ENCODE data around the gene RBSN. TPM values are rescaled to one million over a fixed set of nuclear protein-coding genes. Genes with fewer than 3 reads are reported as not detected.

The RBSN gene
- total RNA-seq, 1 donor from 2014 or later, result 19.2 TPM

DNA sequence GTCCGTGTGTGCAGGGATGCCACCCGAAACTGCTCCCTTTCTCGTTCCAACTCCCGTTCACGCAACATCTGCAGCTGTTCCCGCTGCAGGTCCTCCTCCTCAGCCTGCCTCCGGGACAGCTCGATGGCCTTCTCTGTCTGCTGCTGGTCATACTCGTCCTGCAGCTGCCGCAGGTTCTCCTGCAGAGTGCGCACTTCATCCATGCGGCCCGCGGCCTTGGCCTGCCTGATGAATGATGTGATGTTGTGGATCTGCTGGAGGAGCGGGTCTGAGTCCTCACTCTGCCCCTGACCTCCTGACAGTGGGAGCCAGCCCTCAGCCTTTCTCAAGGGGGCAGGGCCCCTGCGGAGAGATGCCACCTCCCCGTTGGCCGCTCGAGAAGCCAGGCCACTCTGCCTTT lies 24.4 kb downstream of the RBSN start:
- Histone ChIP-seq H3K27ac (no peak overlapping the region), H3K9me3 (no peaks in the 10 kb centered on the region), H3K4me3 (no peak overlapping the region), H3K36me3 (peaks cover 0 to 58% of the 10 kb centered on the region in 2 donors), H3K4me1 (no peaks in the 10 kb centered on the region), H3K27me3 (no peaks in the 10 kb centered on the region)
- TF ChIP-seq POLR2AphosphoS5 (IDR thresholded peaks at IDR 0.05; ENCODE audit: insufficient read depth in 1 of 2, low read depth in 1 of 2) (no peak), POLR2A (IDR thresholded peaks at IDR 0.05) (no peak)
- TF ChIP-seq, protein P1, sequence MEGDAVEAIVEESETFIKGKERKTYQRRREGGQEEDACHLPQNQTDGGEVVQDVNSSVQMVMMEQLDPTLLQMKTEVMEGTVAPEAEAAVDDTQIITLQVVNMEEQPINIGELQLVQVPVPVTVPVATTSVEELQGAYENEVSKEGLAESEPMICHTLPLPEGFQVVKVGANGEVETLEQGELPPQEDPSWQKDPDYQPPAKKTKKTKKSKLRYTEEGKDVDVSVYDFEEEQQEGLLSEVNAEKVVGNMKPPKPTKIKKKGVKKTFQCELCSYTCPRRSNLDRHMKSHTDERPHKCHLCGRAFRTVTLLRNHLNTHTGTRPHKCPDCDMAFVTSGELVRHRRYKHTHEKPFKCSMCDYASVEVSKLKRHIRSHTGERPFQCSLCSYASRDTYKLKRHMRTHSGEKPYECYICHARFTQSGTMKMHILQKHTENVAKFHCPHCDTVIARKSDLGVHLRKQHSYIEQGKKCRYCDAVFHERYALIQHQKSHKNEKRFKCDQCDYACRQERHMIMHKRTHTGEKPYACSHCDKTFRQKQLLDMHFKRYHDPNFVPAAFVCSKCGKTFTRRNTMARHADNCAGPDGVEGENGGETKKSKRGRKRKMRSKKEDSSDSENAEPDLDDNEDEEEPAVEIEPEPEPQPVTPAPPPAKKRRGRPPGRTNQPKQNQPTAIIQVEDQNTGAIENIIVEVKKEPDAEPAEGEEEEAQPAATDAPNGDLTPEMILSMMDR (IDR thresholded peaks at IDR 0.05), result no peak
- no peak for DNase-seq (ENCODE audit: extremely low spot score in 2 of 2)
- intact Hi-C loops (cut with DNase I), result no loop called here

DNA sequence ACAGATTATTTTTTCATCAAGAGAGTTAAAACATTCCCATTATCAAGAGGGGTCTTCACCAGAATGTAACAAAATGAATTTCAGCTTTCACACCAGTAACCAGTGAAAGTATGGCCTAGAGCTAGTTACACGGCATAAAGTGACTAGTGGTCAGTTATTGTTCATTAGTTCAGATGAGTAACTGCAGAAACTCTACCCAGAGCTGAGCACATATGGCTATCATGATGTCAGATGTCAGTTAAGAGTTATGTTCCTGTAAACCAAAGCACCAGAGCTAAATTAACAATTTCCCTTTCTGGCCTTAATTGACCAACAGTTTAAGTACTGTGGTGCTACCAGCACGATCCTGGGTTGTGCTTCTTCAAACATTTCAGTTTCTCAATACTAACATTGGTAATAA lies 27.2 kb downstream of the RBSN start:
- TF ChIP-seq POLR2AphosphoS5 (IDR thresholded peaks at IDR 0.05; ENCODE audit: insufficient read depth in 1 of 2, low read depth in 1 of 2) (no peak), POLR2A (IDR thresholded peaks at IDR 0.05) (no peak)
- TF ChIP-seq, protein P1 (IDR thresholded peaks at IDR 0.05), result no peak
- no peaks in the 10 kb centered on the region for H3K27me3 ChIP-seq
- intact Hi-C loops (cut with DNase I), result no loop called here
- no peak overlapping the region for H3K27ac ChIP-seq
- H3K4me1 ChIP-seq, result no peaks in the 10 kb centered on the region
- no peak overlapping the region for H3K4me3 ChIP-seq
- H3K9me3 ChIP-seq, result no peaks in the 10 kb centered on the region
- peaks cover 0 to 36% of the 10 kb centered on the region in 2 donors for H3K36me3 ChIP-seq
- DNase-seq (ENCODE audit: extremely low spot score in 2 of 2), result no peak

DNA sequence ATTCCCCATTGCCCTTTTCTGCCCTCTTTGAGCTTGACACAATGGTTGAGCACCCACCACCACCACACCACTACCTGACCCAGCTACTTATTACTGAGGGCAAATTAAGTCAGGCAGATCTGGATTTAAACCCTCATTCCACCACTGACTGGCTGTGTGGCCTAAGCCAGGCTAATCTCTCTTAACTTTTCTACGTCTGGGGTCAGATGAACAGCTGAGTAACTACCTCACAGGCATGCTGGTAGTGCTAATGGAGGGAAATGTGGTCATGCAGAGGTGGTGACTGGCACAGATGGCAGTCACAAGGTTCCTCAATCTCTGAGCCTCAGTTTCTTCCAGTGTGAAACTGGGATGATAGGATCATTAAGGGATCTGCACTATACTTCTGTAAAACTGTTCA lies 29.5 kb downstream of the RBSN start:
- H3K36me3 ChIP-seq, result peaks cover 0 to 13% of the 10 kb centered on the region in 2 donors
- H3K4me1 ChIP-seq, result peaks cover under 1% of the 10 kb centered on the region
- no peak overlapping the region for H3K4me3 ChIP-seq
- intact Hi-C loops (cut with DNase I), result no loop called here
- H3K27ac ChIP-seq, result no peak overlapping the region
- no peaks in the 10 kb centered on the region for H3K9me3 ChIP-seq
- no peak for DNase-seq (ENCODE audit: extremely low spot score in 2 of 2)
- no peaks in the 10 kb centered on the region for H3K27me3 ChIP-seq
- TF ChIP-seq POLR2AphosphoS5 (IDR thresholded peaks at IDR 0.05; ENCODE audit: insufficient read depth in 1 of 2, low read depth in 1 of 2) (no peak), POLR2A (IDR thresholded peaks at IDR 0.05) (no peak)
- TF ChIP-seq, protein P1 (IDR thresholded peaks at IDR 0.05), result no peak

DNA sequence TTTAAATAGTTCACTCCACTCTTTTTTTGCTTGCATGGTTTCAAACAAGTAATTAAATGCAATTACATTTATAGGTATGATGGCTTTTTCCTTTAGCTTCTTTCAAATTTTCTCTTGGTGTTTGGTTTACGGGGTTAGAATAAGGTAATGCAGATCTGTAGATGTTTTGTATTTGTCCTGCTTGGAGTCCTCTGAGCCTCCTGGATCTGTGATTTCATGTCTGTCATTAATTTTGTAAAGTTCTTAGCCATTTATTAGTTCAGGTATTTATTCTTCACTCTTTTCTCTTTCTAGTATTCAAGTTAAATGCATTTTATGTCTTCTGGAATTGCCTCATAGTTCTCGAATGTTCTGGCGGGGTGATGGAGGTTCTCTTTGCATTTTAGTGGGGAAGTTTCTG lies 32.5 kb downstream of the RBSN start:
- H3K4me3 ChIP-seq, result no peak overlapping the region
- DNase-seq (ENCODE audit: extremely low spot score in 2 of 2), result no peak
- H3K27ac ChIP-seq, result no peak overlapping the region
- intact Hi-C loops (cut with DNase I), result no loop called here
- no peaks in the 10 kb centered on the region for H3K27me3 ChIP-seq
- H3K9me3 ChIP-seq, result no peaks in the 10 kb centered on the region
- TF ChIP-seq, protein P1 (IDR thresholded peaks at IDR 0.05), result no peak
- TF ChIP-seq POLR2AphosphoS5 (IDR thresholded peaks at IDR 0.05; ENCODE audit: insufficient read depth in 1 of 2, low read depth in 1 of 2) (no peak), POLR2A (IDR thresholded peaks at IDR 0.05) (no peak)
- no peaks in the 10 kb centered on the region for H3K36me3 ChIP-seq
- H3K4me1 ChIP-seq, result peaks cover 16% of the 10 kb centered on the region

DNA sequence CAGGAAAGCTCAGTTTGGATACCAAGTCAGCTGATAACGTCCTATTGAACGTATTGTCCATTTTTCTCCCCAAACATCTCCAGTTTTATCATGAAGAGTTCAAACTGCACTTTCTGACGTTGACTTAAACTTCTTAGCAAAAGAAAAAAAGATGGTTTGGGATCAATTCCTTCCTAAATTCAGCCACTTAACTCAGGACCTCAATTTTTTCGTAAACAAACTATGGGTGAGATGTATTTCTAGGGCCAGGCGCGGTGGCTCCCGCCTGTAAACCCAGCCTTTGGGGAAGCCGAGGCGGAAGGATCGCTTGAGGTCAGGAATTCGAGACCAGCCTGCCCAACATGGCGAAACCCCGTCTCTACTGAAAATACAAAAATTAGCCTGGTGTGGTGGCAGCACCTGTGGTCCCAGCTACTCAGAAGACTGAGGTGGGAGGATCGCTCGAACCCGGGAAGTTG lies 33.4 kb downstream of the RBSN start:
- no peaks in the 10 kb centered on the region for H3K9me3 ChIP-seq
- intact Hi-C loops (cut with DNase I), result no loop called here
- H3K36me3 ChIP-seq, result no peaks in the 10 kb centered on the region
- H3K27ac ChIP-seq, result peak overlapping the region; percentile 80
- H3K4me3 ChIP-seq, result peak overlapping the region; percentile 79 to 82
- TF ChIP-seq POLR2AphosphoS5 (IDR thresholded peaks at IDR 0.05; ENCODE audit: insufficient read depth in 1 of 2, low read depth in 1 of 2) (no peak), POLR2A (IDR thresholded peaks at IDR 0.05) (no peak)
- TF ChIP-seq, protein P1 (IDR thresholded peaks at IDR 0.05), result no peak
- DNase-seq (ENCODE audit: extremely low spot score in 2 of 2), result no peak
- H3K4me1 ChIP-seq, result peaks cover 16% of the 10 kb centered on the region
- no peaks in the 10 kb centered on the region for H3K27me3 ChIP-seq

Measured in vagina (tissue), 2 donors.